HUES64 (cell line): Measurements from ENCODE around the gene ATXN7L1.
A peak's percentile ranks its signal among the peaks of the same experiment; 100 is the strongest.

Experiments used
- H3K27ac ChIP-seq: 2 replicates; pipeline ENCODE4 v1.7.0; 2013; ENCODE audit warnings: low read depth, low read length, inconsistent platforms
- H3K27me3 ChIP-seq: 2 replicates; pipeline ENCODE4 v1.6.1; 2013; ENCODE audit warnings: mild to moderate bottlenecking, low read length; ENCODE audit not compliant: insufficient read depth
- H3K36me3 ChIP-seq: 2 replicates; pipeline ENCODE4 v1.6.1; 2013; ENCODE audit warnings: mild to moderate bottlenecking, low read length; ENCODE audit not compliant: insufficient read depth
- H3K4me1 ChIP-seq: 2 replicates; pipeline ENCODE4 v1.6.1; 2013; ENCODE audit warnings: mild to moderate bottlenecking, low read length, moderate library complexity; ENCODE audit not compliant: insufficient read depth
- H3K4me3 ChIP-seq: 2 replicates; pipeline ENCODE4 v1.5.1; 2013; ENCODE audit warnings: mild to moderate bottlenecking, low read length, moderate library complexity
- H3K9ac ChIP-seq: 2 replicates; pipeline ENCODE4 v1.6.1; 2013; ENCODE audit warnings: mild to moderate bottlenecking, low read depth, low read length
- H3K9me3 ChIP-seq: 2 replicates; pipeline ENCODE4 v1.6.1; 2013; ENCODE audit warnings: low read depth, low read length; ENCODE audit not compliant: insufficient read depth
- WGBS: fragments of 150-250, 120-280 bp; methylation state at CpG from one replicate; pipeline ENCODE4 v1.1.7; 2013; ENCODE audit warnings: missing lambda C conversion rate; 5-methylcytosine and 5-hydroxymethylcytosine counted together

ATXN7L1 gene

DNA sequence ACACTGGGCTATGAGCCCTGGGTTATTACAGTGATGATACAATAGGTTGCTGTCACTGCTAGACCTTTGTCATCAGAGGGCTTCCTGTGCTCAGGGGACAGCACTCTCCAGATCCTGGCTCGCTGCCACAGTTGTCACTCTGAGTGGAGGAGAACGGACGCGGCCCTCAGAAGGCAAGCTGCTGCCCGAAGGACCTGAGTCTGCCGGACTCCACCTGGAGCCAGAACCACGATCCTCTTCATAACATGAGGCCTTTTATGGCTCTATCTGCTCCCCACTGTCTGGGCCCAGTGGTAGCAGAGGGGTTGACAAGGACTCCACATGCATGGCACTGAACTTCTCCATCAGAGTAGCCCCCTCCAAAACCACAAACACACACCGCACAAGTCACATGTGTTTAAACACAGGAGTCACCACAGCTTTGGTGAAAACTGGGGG lies 200.4 kb downstream of the ATXN7L1 start:
- Histone ChIP-seq H3K4me1 (peaks cover 28% of the 10 kb centered on the region), H3K9ac (no peak overlapping the region), H3K4me3 (no peak overlapping the region), H3K27ac (no peak overlapping the region), H3K27me3 (no peaks in the 10 kb centered on the region), H3K36me3 (no peaks in the 10 kb centered on the region), H3K9me3 (no peaks in the 10 kb centered on the region)
- WGBS, result 95% methylated on average over 8 of the region's 8 CpGs

DNA sequence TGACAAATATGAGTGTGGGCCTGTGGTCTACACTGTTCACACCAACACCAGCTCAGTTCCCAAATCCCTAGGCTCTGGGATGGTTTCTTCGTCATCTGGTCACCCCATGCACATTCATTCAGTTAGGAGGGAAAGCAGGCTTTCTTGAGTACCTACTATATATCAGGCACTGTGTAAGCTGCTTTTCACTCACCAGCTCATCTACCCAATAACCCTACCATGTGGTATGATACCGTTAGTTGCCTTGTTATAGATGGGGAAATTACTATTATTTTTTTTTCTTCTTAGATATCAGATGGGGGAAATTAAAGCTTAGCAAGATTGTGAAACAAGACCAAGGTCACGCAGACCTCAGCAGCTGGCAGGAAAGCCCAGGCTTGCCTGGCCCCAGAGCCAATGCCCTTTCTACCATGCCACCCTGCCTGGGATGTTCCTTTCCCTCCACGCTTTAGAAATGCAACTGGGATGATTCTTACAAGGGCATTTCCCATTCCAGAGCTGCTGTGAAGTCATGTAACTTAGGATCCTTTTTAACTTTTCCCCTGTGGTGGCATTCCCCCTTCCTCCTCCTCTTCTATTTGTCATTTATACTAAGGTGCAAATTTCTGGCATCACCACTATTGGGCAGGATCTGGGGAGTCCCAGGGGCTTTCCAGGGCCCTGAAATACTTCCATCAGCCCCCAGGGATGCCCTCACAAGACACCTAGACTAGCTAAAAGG lies 202.0 kb downstream of the ATXN7L1 start:
- Histone ChIP-seq H3K4me1 (peaks cover 22% of the 10 kb centered on the region), H3K27me3 (no peaks in the 10 kb centered on the region), H3K36me3 (no peaks in the 10 kb centered on the region), H3K27ac (peak overlapping the region; percentile 29; the same call in 1 of the 2 replicates), H3K9ac (no peak overlapping the region), H3K4me3 (no peak overlapping the region), H3K9me3 (no peaks in the 10 kb centered on the region)
- WGBS, result 77% methylated on average over 3 of the region's 4 CpGs

DNA sequence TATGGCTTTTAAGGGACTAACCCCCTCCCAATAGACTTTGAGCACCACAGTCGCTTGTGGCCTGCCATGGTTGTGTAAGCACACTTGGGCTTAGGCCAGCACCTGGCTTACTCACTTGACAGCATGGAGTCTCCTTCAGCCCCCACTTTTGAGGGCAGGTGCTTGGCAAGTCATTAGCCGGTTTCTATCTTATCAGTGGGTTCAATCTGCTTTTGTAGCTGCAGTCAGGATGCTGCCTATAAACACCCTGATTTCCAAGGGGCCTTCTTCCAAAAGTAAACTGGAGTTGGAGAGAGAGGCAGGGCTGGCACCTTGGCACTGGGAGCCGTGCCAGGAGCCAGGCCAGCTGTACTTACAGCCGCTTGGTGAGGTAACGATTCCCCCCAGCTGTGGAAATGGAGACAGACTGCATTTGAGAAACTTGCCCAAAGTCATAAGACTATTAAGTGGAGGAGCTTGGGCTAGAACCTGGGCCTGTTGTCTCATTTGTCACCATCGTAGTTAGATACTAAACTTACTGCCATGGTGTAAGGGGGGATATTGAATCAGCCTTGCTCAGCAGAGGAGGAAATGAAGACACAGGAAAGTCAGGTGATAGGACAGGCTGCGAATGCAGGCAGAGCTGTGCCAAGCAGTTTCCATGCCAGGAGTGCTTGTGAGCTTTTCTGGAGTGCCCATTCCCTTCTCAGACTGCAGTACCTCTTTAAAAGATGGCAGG lies 202.9 kb downstream of the ATXN7L1 start:
- no peak overlapping the region for H3K27ac ChIP-seq
- no peaks in the 10 kb centered on the region for H3K27me3 ChIP-seq
- no peaks in the 10 kb centered on the region for H3K9me3 ChIP-seq
- H3K4me1 ChIP-seq, result peaks cover 22% of the 10 kb centered on the region
- H3K9ac ChIP-seq, result no peak overlapping the region
- no peaks in the 10 kb centered on the region for H3K36me3 ChIP-seq
- WGBS, result 92% methylated on average over 7 of the region's 7 CpGs
- H3K4me3 ChIP-seq, result no peak overlapping the region

DNA sequence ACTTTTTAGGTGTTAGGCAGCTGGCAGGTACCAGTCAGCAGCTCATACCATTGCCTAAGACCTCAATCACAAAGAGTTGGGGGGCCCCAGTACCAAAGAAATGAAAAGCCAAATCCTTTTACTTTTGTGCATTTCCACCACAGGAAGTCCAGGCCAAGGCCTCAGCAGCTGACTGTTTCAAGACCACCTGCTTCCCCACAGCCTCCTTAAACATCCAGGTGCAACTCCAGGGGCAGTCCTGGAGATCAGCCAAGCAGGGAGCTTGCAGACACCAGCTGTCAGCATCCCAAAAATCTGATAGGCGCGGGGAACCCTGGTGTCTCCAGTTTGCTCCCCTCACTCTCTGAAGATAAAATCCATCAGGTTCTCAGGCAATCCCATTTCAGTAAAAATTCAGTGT lies 203.6 kb downstream of the ATXN7L1 start:
- Histone ChIP-seq H3K4me3 (no peak overlapping the region), H3K27me3 (no peaks in the 10 kb centered on the region), H3K9ac (no peak overlapping the region), H3K27ac (no peak overlapping the region), H3K36me3 (no peaks in the 10 kb centered on the region), H3K4me1 (peaks cover 22% of the 10 kb centered on the region), H3K9me3 (no peaks in the 10 kb centered on the region)
- 94% methylated on average over 2 of the region's 2 CpGs for WGBS

DNA sequence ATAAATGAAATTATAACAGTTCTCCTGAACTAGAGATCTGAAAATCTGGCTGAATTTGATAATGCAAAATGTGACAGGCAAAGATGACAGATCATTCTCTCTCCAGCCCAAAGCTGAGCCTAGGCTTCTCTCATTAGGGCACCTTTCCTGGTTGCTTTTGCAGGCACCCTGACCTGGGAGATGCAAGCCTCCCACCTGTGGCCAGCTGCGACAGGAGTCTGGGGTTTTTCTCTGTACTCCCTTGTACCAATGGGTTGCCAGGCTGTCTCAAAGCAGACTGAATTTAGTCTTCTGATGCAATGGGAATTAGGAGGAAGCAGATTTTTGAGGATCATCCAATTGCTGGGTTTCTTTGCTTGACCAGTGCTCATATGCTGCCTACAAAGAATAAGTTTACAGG lies 210.1 kb downstream of the ATXN7L1 start:
- Histone ChIP-seq H3K36me3 (peaks cover 12% of the 10 kb centered on the region), H3K9me3 (no peaks in the 10 kb centered on the region), H3K4me3 (no peak overlapping the region), H3K4me1 (peaks cover 12% of the 10 kb centered on the region), H3K27me3 (no peaks in the 10 kb centered on the region), H3K9ac (no peak overlapping the region), H3K27ac (no peak overlapping the region)
- 95% methylated on average over 1 of the region's 1 CpG for WGBS

DNA sequence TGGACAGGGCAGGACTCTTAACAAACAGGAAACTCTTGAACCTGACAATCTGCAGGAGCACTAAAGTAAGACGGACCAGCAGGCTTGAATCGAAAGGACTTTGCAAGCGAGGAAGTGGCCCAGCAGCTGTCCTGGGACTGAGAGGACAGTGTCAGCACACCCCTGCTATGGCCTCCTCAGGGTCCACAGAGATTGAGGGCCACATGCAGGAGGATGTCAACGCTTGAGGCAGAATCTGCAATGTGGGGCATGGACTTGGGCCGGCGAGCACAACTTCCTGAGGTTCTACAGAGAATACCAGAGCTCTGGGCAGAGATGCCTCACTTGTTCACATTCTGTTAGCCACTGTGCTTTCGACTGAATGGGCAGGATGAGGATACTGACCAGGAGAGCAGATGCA lies 210.7 kb downstream of the ATXN7L1 start:
- H3K9me3 ChIP-seq, result no peaks in the 10 kb centered on the region
- peak overlapping the region; percentile 73 for H3K27ac ChIP-seq
- H3K9ac ChIP-seq, result peak overlapping the region; percentile 29; the same call in 1 of the 2 replicates
- H3K4me3 ChIP-seq, result no peak overlapping the region
- H3K36me3 ChIP-seq, result peaks cover 18% of the 10 kb centered on the region
- H3K27me3 ChIP-seq, result no peaks in the 10 kb centered on the region
- 79% methylated on average over 7 of the region's 7 CpGs for WGBS
- H3K4me1 ChIP-seq, result peaks cover 12% of the 10 kb centered on the region

DNA sequence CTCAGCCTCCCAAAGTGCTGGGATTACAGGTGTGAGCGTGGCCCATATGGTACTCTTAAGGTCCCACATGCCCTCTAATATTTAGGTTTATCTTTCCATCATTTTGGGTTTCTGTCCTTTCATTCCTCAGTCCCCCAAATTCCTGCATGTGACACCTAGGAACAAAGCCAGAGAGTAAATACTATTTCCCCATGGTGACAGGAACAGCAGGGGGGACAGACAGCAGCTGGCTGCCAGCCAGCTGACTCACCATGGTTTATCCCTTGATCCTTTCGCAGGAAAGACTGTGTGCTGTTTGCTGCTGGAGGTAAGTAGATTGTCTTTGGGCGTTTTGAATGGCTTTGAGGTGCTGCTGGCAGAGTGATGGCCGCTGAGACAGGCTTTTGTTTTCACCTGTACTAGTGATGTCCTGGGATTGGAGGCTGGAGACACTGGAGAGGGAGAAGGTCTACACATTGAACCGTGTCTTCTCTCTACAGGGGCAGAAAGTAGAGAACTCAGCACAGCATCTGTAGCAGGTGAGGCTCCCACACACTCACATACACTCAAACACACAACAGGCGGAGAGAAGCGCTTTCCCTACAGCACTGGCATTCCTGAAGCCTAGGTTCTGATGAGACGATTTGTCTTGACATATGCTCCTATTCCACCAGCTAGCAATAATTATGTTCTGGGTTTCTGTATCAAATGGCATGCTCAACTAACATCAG lies 211.4 kb downstream of the ATXN7L1 start:
- Histone ChIP-seq H3K36me3 (peaks cover 18% of the 10 kb centered on the region), H3K9ac (peak overlapping the region; percentile 29; the same call in 1 of the 2 replicates), H3K9me3 (no peaks in the 10 kb centered on the region), H3K27ac (peak overlapping the region; percentile 73), H3K4me3 (no peak overlapping the region), H3K4me1 (peaks cover 12% of the 10 kb centered on the region), H3K27me3 (no peaks in the 10 kb centered on the region)
- 44% methylated on average over 8 of the region's 8 CpGs for WGBS

DNA sequence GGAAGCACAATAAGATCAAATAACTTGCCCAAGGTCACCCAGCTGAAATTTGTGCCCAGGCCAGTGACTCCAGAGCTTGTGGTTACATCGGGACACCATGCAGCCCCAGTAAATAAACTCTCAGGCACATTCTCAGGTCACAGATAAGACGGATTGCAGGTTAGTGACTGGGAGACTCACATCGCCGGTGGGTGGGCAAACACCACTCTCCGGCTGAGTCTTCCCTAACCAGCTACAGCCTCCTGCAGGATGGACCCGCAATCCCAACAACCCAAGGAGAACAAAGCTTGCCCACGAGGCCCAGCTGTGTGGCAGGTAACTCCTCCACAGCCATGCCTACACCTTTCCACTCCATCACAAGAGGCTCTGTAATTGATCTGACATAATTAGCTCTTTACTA lies 213.4 kb downstream of the ATXN7L1 start:
- peaks cover 18% of the 10 kb centered on the region for H3K36me3 ChIP-seq
- no peak overlapping the region for H3K27ac ChIP-seq
- no peak overlapping the region for H3K9ac ChIP-seq
- no peak overlapping the region for H3K4me3 ChIP-seq
- H3K27me3 ChIP-seq, result no peaks in the 10 kb centered on the region
- peaks cover 12% of the 10 kb centered on the region for H3K4me1 ChIP-seq
- H3K9me3 ChIP-seq, result no peaks in the 10 kb centered on the region
- WGBS, result 88% methylated on average over 7 of the region's 7 CpGs

DNA sequence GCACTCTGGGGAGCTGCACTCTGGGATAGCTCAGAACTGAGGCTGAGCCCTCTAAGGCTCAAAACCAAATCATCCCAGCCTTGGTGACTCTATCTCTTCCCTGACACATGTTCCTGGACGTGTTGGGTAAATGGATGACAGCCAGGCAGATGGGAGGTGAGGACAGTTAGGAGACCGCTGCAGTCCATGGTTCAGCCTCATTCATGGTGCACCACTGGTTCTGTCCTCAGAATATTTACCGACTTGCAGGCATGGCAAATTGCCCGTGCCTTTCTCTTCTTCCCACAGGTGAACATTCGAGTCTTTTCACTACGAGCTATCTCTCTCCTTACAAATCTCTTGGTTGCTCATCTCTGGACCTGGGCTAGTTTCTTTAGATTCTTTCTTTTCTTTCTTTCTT lies 214.8 kb downstream of the ATXN7L1 start:
- no peak overlapping the region for H3K9ac ChIP-seq
- H3K4me3 ChIP-seq, result no peak overlapping the region
- no peaks in the 10 kb centered on the region for H3K9me3 ChIP-seq
- H3K27me3 ChIP-seq, result no peaks in the 10 kb centered on the region
- H3K27ac ChIP-seq, result no peak overlapping the region
- H3K4me1 ChIP-seq, result peaks cover 18% of the 10 kb centered on the region
- peaks cover 18% of the 10 kb centered on the region for H3K36me3 ChIP-seq
- 93% methylated on average over 6 of the region's 6 CpGs for WGBS

DNA sequence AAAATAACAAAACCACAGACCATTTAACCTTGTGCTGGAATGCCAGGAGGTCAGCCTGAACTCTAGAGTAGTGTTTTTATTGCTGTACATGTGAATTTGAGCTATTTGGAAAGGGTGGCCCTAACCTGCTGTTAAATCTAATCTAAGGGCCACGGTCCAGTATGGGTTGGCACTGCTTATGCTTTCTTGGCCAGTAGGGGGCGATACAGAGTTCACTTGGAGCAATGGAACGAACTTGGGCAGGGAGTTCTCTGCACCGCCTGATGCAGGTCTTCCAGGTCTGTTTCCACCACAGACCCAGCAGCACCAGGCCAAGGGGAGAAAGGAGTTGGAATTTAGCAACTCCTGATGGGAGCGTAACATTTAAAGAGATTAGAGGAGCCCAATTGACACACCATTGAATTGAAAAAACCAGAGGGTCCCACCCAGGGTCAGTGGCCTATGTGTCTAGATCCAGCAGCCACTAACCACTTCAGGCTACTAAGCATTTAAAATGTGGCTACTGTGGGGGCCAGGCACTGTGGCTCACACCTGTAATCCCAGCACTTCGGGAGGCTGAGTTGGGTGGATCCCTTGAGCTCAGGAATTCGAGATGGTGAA lies 219.4 kb downstream of the ATXN7L1 start:
- Histone ChIP-seq H3K9ac (no peak overlapping the region), H3K27ac (no peak overlapping the region), H3K9me3 (no peaks in the 10 kb centered on the region), H3K27me3 (no peaks in the 10 kb centered on the region), H3K4me3 (no peak overlapping the region), H3K36me3 (peaks cover 6% of the 10 kb centered on the region; the same call in 1 of the 2 replicates), H3K4me1 (peaks cover 43% of the 10 kb centered on the region)
- WGBS, result 47% methylated on average over 7 of the region's 7 CpGs
